Memory B cell (primary cell): ENCODE measurements around the gene GFI1.

ENCODE experiments used
- ATAC-seq: fragments of 150-1000 bp; cut with Tn5 transposase; 2 replicates; pipeline ENCODE4 v1.10.0; 2021; ENCODE audit warnings: low read depth, mild to moderate bottlenecking, moderate library complexity
- DNase-seq, 2 donors: peaks; one replicate each; pipeline ENCODE4 v3.0.0; 2022; ENCODE audit warnings: low spot score in 2 of 2
- H3K27ac Mint-ChIP-seq: one replicate; pipeline ENCODE4 v1.8.0; 2022; ENCODE audit warnings: mild to moderate bottlenecking, moderate library complexity, mixed read lengths
- H3K27me3 Mint-ChIP-seq: one replicate; pipeline ENCODE4 v1.8.0; 2022; ENCODE audit warnings: mixed read lengths
- H3K36me3 Mint-ChIP-seq: one replicate; pipeline ENCODE4 v1.8.0; 2022; ENCODE audit warnings: mild to moderate bottlenecking, mixed read lengths
- H3K4me1 Mint-ChIP-seq: one replicate; pipeline ENCODE4 v1.8.0; 2022; ENCODE audit warnings: mixed read lengths
- H3K4me3 Mint-ChIP-seq: one replicate; pipeline ENCODE4 v1.8.0; 2022; ENCODE audit warnings: mild to moderate bottlenecking, moderate library complexity, mixed read lengths
- H3K9me3 Mint-ChIP-seq: one replicate; pipeline ENCODE4 v1.8.0; 2022; ENCODE audit warnings: mixed read lengths

Gene GFI1

DNA sequence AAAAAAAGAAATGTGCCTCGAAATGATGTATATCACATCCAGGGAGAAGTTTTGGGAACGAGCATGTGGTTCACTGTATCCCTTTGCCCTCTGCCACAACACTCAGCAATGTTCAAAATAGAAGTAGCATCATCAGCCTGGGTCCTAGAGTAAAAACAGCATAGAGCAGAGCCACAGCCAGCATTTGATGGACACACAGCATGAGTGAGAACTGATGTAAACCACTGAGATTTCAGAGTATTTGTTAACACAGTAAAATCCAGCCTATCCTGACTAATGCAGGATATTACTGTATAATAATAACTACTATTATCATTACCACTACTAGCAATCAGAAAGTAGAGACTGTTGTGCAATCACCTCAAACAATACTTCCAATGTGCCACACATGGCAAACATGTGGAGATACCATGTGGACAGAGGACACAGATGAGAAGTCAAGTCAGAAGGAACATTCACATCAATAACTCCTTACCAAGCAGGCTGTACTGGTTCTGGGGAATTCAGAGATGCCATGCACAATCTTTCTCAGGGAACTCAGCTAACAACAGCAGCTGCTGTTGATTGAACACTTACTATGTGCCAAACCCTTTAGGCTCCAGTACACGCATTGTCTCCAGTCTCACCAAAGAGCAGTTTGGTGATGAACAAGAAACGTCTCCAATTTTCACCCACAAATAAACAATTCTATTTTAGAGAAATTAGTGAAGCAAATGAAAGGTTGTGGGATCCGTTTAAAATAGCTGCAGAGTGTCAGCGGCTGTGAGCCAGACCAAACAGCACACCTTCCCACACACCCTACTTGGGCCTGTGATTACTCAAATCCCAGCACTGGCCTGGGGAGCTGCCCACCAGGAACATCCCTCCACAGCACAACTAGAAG, 16.6 kb upstream of the GFI1 start:
- ATAC-seq = no peak
- Mint-ChIP-seq H3K4me3 (no peak overlapping the region), H3K36me3 (no peaks in the 10 kb centered on the region), H3K27me3 (no peaks in the 10 kb centered on the region), H3K27ac (no peak overlapping the region), H3K9me3 (no peaks in the 10 kb centered on the region), H3K4me1 (peaks cover 11% of the 10 kb centered on the region)
- no peak for DNase-seq

DNA sequence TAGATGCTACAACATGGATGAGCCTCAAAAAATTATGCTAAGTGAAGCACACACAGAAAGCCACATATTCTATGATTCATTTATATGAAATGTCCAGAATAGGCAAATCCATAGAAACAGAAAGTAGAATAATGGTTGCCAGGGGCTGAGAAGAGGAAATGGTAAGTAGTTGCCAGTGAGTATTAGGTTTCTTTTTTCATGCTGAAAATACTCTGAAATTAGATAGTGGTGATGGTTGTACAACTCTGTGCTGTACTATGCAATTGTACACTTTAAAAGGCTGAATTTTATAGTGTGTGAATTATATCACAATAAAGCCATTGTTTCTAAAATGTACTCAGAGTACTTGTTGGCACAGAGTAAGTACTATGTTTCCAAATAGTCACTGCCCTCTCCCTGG, 15.5 kb upstream of the GFI1 start:
- ATAC-seq (peak; percentile 59), DNase-seq (no peak)
- Mint-ChIP-seq H3K4me3 (no peak overlapping the region), H3K27me3 (no peaks in the 10 kb centered on the region), H3K9me3 (no peaks in the 10 kb centered on the region), H3K27ac (no peak overlapping the region), H3K36me3 (no peaks in the 10 kb centered on the region), H3K4me1 (peaks cover 11% of the 10 kb centered on the region)

DNA sequence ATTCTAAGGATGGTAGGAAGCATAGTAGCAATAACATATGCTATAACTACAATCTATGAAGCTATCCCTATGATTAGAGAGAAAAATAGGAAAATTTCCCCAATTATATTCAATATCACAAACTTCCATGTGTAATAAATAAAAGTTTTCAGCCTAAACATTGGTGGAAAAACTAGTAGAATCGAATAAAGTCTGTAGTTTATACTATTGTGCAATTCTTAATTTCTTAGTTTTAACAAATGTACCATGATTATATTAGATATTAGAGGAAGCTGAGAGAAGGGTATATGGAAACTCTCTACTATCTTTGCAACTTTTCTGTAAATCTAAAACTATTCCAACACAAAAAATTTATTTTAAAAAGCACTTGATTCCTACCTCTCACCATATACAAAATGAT, 13.8 kb upstream of the GFI1 start:
- Mint-ChIP-seq H3K9me3 (no peaks in the 10 kb centered on the region), H3K27ac (no peak overlapping the region), H3K4me1 (peaks cover 11% of the 10 kb centered on the region), H3K27me3 (no peaks in the 10 kb centered on the region), H3K36me3 (no peaks in the 10 kb centered on the region), H3K4me3 (no peak overlapping the region)
- ATAC-seq (no peak), DNase-seq (no peak)

DNA sequence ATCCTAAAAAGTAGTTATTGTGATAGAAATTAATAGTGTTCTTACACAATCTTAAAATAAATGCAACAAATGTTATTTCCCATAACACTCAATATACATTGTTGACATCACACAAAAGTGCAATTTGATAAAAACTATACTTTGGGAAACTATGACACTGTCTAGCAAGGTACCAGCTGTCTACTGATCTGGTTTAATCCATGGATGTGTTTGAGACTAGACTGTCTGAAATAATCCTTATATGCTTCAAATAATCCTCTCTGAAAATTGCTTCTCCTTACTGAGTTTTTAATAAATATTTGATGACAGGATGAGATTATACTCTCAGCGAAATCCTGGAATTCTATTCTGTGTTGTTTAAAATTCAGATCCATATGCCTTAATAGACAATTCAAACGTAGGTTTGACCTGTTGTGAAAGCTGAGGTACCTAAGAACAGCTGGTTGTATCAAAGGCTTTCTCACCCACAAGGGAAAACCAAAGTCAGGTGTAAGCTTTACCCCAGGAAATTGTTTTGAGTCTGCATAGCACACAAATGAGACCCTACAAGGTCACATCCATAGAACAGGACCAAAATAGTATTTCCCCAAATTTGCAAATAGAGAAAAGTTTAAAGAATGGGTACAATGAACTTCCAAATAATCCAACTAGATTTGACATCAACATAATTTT, 8.8 kb upstream of the GFI1 start:
- Mint-ChIP-seq H3K27me3 (peaks cover 1% of the 10 kb centered on the region), H3K4me1 (no peaks in the 10 kb centered on the region), H3K27ac (no peak overlapping the region), H3K36me3 (no peaks in the 10 kb centered on the region), H3K4me3 (no peak overlapping the region), H3K9me3 (no peaks in the 10 kb centered on the region)
- no peak for ATAC-seq
- DNase-seq = no peak

DNA sequence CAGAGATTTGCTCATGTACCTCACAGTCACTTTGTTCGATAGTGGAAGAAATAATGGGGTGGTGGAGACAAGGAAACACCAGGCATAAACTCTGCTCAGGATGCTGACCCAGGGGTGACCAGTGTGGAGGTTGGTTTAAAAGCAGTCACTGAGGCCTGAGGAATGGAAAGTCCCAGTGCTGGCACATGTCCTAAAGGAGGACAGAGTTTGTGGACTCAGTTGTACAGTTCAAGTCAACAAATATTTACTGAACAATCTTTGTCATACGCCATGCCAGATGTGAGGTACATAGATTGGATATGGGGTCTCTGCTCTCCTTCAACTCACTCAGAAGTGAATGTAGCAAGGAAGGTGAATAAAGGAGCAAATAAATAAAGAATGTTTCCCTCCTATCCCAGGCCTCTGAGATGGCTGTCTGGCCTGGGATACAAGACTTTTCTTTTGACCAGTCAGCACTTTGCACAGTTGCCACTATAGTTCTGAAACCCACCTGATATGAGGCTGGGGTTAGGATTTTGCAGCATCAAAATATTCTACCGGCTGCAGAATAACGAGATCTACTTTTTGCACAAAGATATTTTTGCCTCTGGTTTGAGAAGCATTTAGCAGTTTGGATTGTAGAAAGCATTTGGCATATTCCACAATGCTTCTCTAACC, 7.9 kb upstream of the GFI1 start:
- no peak overlapping the region for H3K27ac Mint-ChIP-seq
- H3K9me3 Mint-ChIP-seq = no peaks in the 10 kb centered on the region
- no peaks in the 10 kb centered on the region for H3K36me3 Mint-ChIP-seq

DNA sequence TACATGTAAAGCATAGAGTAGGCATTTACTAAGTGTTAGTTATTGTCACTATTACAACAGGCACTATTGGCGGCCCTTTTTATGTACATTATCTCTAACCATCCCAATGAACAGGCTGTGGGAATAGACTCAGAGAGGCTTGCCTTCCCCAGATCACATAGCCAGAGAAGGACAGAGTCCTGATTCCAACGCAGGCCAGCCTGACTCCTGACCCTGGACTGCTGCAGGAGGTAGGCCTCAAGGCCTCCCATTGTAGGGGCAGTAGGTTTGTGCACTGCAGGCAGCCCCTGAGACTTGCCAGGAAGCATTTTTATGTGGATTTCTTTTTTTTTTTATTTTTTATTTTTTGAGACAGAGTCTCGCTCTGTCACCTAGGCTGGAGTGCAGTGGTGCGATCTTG, 6.4 kb upstream of the GFI1 start:
- Mint-ChIP-seq H3K4me1 (no peaks in the 10 kb centered on the region), H3K36me3 (no peaks in the 10 kb centered on the region), H3K27me3 (peaks cover 7% of the 10 kb centered on the region), H3K27ac (no peak overlapping the region), H3K4me3 (no peak overlapping the region), H3K9me3 (no peaks in the 10 kb centered on the region)
- no peak for DNase-seq
- no peak for ATAC-seq

More for the DNA sequence above, 7.9 kb upstream of the GFI1 start:
- no peak overlapping the region for H3K4me3 Mint-ChIP-seq
- DNase-seq (no peak), ATAC-seq (no peak)
- no peaks in the 10 kb centered on the region for H3K4me1 Mint-ChIP-seq
- peaks cover 1% of the 10 kb centered on the region for H3K27me3 Mint-ChIP-seq

DNA sequence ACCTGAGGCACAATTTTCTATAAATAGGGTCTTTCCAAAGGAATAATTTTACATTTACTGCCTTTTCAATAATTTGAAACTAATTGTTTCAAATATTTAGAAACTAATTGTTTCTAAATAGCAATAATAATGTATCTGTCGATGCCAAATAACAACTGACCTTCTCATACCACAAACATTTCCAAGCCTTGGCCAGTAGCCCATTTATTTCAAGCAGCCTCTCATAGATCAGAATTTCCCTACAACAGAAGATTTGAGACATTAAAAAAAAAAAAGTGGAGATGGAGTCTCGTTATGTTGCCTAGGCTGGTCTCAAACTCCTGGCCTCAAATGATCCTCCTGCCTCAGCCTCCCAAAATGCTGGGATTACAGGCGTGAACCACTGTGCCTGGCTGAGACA, 2.1 kb upstream of the GFI1 start:
- Mint-ChIP-seq H3K36me3 (no peaks in the 10 kb centered on the region), H3K9me3 (no peaks in the 10 kb centered on the region), H3K27ac (no peak overlapping the region), H3K27me3 (peaks cover 19% of the 10 kb centered on the region), H3K4me1 (peaks cover 13% of the 10 kb centered on the region), H3K4me3 (no peak overlapping the region)
- ATAC-seq = no peak
- DNase-seq = no peak

DNA sequence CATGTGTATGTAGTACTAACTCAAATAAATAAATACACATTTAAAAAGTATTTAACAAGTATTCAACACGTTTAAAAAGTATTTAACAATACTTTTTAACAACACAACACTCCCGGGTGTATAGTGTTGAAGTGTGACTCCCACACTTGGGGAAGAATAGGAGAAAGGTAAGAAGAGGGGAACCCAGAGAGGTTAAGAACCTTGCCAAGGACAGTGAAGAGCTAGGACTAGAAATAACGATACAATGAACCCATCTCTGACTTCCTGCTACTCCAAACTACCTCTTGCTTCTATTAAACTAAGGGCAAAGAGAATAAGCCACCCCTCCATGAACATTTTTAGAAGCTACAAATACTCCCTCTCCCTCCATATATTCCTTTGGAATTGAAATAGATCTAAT, 1.7 kb upstream of the GFI1 start:
- peaks cover 15% of the 10 kb centered on the region for H3K4me1 Mint-ChIP-seq
- H3K4me3 Mint-ChIP-seq = no peak overlapping the region
- no peak for ATAC-seq
- no peak for DNase-seq
- H3K27ac Mint-ChIP-seq = no peak overlapping the region
- no peaks in the 10 kb centered on the region for H3K36me3 Mint-ChIP-seq
- H3K9me3 Mint-ChIP-seq = no peaks in the 10 kb centered on the region
- peaks cover 20% of the 10 kb centered on the region for H3K27me3 Mint-ChIP-seq

DNA sequence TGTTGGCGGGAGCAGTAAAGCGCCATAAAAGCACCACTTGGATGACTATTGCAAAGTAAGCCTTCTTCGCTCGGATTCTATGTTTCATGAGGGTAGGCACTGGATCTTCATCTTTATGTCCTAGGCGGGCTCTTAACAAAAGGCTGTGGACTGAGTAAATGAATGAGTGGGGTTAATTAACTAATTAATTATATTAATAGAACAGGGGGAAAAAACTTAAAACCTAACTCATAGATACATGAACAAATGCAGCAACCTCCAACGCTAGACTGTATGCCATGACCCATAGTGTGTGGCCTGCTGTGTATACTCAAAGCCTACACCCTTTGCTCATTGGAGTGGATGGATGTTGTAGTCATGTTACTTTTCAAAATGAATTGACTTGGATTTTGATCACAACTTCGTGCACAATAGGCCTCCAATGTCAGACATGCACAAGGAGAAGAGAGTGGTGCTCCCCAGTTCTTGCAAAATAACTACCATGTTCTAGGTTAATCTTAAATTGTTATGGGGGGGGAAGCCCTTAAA, 417 bp upstream of the GFI1 start:
- ATAC-seq (no peak), DNase-seq (no peak)
- peak overlapping the region; percentile 51 for H3K4me3 Mint-ChIP-seq
- H3K4me1 Mint-ChIP-seq = peaks cover 25% of the 10 kb centered on the region
- H3K27me3 Mint-ChIP-seq = peaks cover 28% of the 10 kb centered on the region
- H3K27ac Mint-ChIP-seq = no peak overlapping the region
- H3K36me3 Mint-ChIP-seq = no peaks in the 10 kb centered on the region
- no peaks in the 10 kb centered on the region for H3K9me3 Mint-ChIP-seq

DNA sequence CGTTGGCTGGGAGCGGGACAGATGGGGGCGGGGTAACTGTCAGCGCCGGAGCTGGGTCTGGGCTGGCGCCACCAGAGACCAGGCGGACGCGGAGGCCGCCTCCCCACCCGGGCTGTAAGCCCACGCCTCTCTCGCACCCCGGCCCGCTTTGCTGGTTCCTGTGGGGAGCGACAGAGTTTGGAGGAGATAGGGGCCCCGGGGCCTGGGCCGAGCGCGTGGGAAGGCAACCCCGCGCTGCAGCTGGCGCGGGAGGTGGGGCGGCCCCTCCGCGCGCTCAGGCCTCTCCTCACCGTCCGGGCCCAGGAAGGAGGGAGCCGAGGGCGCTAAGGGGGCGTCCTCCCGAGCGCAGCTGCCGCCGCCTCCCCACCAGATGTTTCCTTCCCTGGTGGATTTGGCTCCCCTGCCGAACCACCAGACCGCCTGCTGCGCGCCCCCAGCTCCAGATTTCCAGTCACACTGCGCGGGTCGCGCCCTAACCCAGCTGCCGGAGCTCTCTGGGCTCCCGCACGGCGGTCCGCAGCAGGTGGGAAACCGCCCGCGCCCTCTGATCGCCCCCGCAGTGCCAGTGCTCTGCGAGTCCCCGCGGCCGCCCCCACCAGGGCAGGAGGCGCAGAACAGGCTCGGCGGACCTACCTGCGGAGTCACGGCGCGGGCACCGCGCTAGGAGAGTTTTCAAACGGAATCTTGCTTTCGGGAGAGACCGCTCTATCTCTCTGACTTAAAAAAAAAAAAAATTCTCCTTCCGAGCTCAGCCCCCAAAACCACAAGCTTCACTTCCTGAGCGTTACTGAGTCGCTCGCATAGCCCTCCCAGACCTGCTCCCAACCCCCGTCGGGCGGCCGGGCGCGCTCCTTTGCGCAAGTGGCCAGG, 1.1 kb downstream of the GFI1 start:
- H3K36me3 Mint-ChIP-seq = no peaks in the 10 kb centered on the region
- H3K4me1 Mint-ChIP-seq = peaks cover 25% of the 10 kb centered on the region
- H3K4me3 Mint-ChIP-seq = peak overlapping the region; percentile 92
- H3K27me3 Mint-ChIP-seq = peaks cover 28% of the 10 kb centered on the region
- ATAC-seq (peak; percentile 71), DNase-seq (peak; percentile 58 to 60)
- H3K27ac Mint-ChIP-seq = no peak overlapping the region
- no peaks in the 10 kb centered on the region for H3K9me3 Mint-ChIP-seq

DNA sequence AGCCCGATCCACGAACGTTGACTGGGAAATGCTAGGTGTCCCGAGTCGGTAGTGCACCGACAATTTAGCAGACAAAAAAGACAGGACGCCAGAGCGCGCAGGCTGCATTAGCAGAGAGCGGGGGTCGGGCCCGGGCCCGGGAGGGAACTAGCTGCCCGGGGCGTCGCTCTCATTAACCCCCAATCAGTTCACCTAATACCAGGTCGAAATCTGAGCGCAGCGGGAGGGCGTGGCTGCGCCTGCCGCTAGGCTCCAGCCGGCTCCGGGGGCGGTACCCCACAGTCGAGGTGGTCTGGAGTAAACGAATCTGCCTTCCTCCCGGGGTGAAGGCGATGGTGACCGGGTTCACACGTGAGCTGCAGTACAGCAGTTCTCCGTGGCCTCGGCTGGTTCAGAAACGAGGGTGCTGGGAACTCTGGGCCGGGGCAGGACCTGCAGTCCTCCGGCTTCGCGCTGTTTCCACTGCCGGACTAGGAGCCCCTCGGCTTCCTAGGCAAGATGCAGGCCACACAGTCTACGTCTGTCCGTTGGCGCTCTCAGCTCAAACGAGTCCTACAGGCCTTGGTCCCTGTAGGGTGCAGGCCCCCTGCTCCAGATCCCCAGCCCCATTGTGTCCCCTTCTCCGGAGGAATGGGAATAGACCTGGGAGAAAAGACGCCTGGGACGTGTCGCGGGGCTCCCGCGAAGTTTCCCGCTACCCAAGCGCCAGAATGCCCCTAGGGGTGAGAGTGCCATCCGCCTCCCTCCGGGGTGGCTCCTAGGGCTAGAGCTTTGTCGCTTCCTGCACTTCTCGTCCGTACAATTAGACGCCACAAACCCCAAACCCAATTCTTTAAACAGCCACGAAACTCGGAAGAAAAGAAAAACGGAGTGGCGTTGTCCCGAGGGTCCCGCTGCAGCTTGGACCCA, 2.0 kb downstream of the GFI1 start:
- peak; percentile 26 to 43 for DNase-seq
- peaks cover 25% of the 10 kb centered on the region for H3K4me1 Mint-ChIP-seq

DNA sequence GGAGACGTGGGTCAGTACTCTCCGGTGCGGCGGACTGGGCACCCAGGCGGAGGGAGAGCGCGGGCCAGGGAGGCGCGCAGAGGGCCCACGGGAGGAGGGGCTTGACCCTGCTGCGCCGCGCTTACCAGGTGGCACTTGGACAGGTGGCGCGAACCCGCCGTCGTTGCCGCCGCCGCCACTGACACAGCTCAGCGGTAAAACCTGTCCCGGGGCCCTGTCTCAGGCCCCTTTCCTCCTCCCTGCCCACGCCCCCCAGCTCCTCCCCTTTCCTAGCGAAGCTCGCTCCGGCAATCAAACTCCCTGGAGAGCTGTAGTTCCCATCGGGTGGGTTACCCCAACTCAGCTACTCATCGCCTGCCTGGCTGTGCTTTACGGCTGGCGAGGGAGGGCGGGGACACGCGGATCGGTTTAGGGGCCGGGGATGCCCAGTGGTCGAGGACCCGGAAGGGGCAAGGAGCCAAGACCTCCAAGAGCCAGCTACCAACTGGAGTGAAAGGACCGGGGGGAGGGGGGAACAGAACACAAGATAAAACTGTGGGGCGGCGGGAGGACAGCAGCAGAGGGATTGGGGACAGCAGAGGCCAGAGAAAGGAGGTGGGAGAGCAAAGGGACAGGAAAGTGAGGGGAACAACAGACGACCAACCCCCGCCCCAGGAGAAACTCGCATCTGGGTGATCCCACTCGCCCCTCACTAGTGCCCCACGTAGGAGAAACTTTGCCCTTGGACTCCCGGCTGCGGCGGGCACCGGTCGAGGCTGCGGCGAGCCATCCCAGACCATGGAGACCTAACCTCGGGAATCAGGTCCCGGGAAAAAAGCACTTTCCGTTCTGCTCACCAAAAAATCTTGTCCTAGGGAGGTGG, 2.9 kb downstream of the GFI1 start:
- Mint-ChIP-seq H3K4me3 (peak overlapping the region; percentile 92), H3K9me3 (peaks cover 1% of the 10 kb centered on the region), H3K36me3 (peaks cover 2% of the 10 kb centered on the region), H3K4me1 (peaks cover 25% of the 10 kb centered on the region), H3K27ac (no peak overlapping the region), H3K27me3 (peaks cover 30% of the 10 kb centered on the region)
- ATAC-seq (peak; percentile 20), DNase-seq (peak; percentile 5 to 37)

More for the DNA sequence above, 2.0 kb downstream of the GFI1 start:
- peak; percentile 29 for ATAC-seq
- peak overlapping the region; percentile 92 for H3K4me3 Mint-ChIP-seq
- peaks cover 28% of the 10 kb centered on the region for H3K27me3 Mint-ChIP-seq
- no peak overlapping the region for H3K27ac Mint-ChIP-seq
- H3K36me3 Mint-ChIP-seq = no peaks in the 10 kb centered on the region
- no peaks in the 10 kb centered on the region for H3K9me3 Mint-ChIP-seq
